ENCODE data around the gene ABCC9. TPM values are rescaled to one million over a fixed set of nuclear protein-coding genes. Genes with fewer than 3 reads are reported as not detected.
"Not testable (repeated sequence)": the region's sequence is repeated elsewhere in the genome, so short reads cannot be mapped to it uniquely, and the experiment has no call there.

ABCC9 gene
- total RNA-seq, 3 donors from 2014 or later, result 10.2 to 52.0 (median 27.5) TPM

- no peak overlapping the region for H3K27ac ChIP-seq
- H3K4me3 ChIP-seq, result no peak overlapping the region
- H3K27me3 ChIP-seq, result no peaks in the 10 kb centered on the region
- intact Hi-C loops (cut with DNase I; ENCODE audit: low total_unique reads), result no loop called here
- no peaks in the 10 kb centered on the region for H3K9me3 ChIP-seq
- no peaks in the 10 kb centered on the region for H3K4me1 ChIP-seq
- no peak for TF ChIP-seq POLR2A (IDR thresholded peaks at IDR 0.05)
- TF ChIP-seq CTCF (IDR thresholded peaks at IDR 0.05), result no peak
- TF ChIP-seq POLR2AphosphoS5 (IDR thresholded peaks at IDR 0.05), result no peak
- H3K36me3 ChIP-seq, result no peaks in the 10 kb centered on the region
- no peak for DNase-seq (ENCODE audit: low spot score in 2 of 2)
Measured at GRCh38 chr12:21788089-21788983, 152.9 kb downstream of the ABCC9 start.

- no peaks in the 10 kb centered on the region for H3K36me3 ChIP-seq
- H3K4me1 ChIP-seq, result no peaks in the 10 kb centered on the region
- DNase-seq (ENCODE audit: low spot score in 2 of 2), result no peak
- no peaks in the 10 kb centered on the region for H3K9me3 ChIP-seq
- H3K4me3 ChIP-seq, result no peak overlapping the region
- no peaks in the 10 kb centered on the region for H3K27me3 ChIP-seq
- intact Hi-C loops (cut with DNase I; ENCODE audit: low total_unique reads), result no loop called here
- TF ChIP-seq POLR2AphosphoS5 (IDR thresholded peaks at IDR 0.05), result no peak
- H3K27ac ChIP-seq, result no peak overlapping the region
Measured at GRCh38 chr12:21786041-21786531, 155.1 kb downstream of the ABCC9 start.

- H3K27me3 ChIP-seq; H3K36me3 ChIP-seq; intact Hi-C loops (cut with DNase I; ENCODE audit: low total_unique reads); H3K9me3 ChIP-seq; DNase-seq (ENCODE audit: low spot score in 2 of 2); H3K27ac ChIP-seq; H3K4me3 ChIP-seq; H3K4me1 ChIP-seq: not testable (repeated sequence)
Measured at GRCh38 chr12:21782723-21783122, 158.5 kb downstream of the ABCC9 start.

- Histone ChIP-seq H3K36me3 (no peaks in the 10 kb centered on the region), H3K27me3 (no peaks in the 10 kb centered on the region), H3K4me1 (no peaks in the 10 kb centered on the region), H3K4me3 (no peak overlapping the region), H3K9me3 (no peaks in the 10 kb centered on the region), H3K27ac (no peak overlapping the region)
- no peak for TF ChIP-seq POLR2A (IDR thresholded peaks at IDR 0.05)
- no peak for TF ChIP-seq POLR2AphosphoS5 (IDR thresholded peaks at IDR 0.05)
- TF ChIP-seq CTCF (IDR thresholded peaks at IDR 0.05), result no peak
- intact Hi-C loops (cut with DNase I; ENCODE audit: low total_unique reads), result no loop called here
- no peak for DNase-seq (ENCODE audit: low spot score in 2 of 2)
Measured at GRCh38 chr12:21780786-21781185, 160.4 kb downstream of the ABCC9 start.

- no peaks in the 10 kb centered on the region for H3K36me3 ChIP-seq
- DNase-seq (ENCODE audit: low spot score in 2 of 2), result no peak
- no peak overlapping the region for H3K4me3 ChIP-seq
- intact Hi-C loops (cut with DNase I; ENCODE audit: low total_unique reads), result no loop called here
- TF ChIP-seq CTCF (IDR thresholded peaks at IDR 0.05) (no peak), POLR2A (IDR thresholded peaks at IDR 0.05) (no peak), POLR2AphosphoS5 (IDR thresholded peaks at IDR 0.05) (no peak)
- H3K9me3 ChIP-seq, result no peaks in the 10 kb centered on the region
- no peaks in the 10 kb centered on the region for H3K4me1 ChIP-seq
- H3K27ac ChIP-seq, result peak overlapping the region in 1 of 2 donors; percentile 34
- H3K27me3 ChIP-seq, result no peaks in the 10 kb centered on the region
Measured at GRCh38 chr12:21776175-21776574, 165.1 kb downstream of the ABCC9 start.

- H3K27ac ChIP-seq, result peak overlapping the region; percentile 57 to 86
- no peaks in the 10 kb centered on the region for H3K9me3 ChIP-seq
- no peak for DNase-seq (ENCODE audit: low spot score in 2 of 2)
- no peaks in the 10 kb centered on the region for H3K4me1 ChIP-seq
- intact Hi-C loops (cut with DNase I; ENCODE audit: low total_unique reads), result no loop called here
- H3K36me3 ChIP-seq, result no peaks in the 10 kb centered on the region
- no peak for TF ChIP-seq CTCF (IDR thresholded peaks at IDR 0.05)
- H3K4me3 ChIP-seq, result peak overlapping the region; percentile 56 to 74 (median 57)
- H3K27me3 ChIP-seq, result no peaks in the 10 kb centered on the region
Measured at GRCh38 chr12:21775133-21775820, 165.9 kb downstream of the ABCC9 start.

Measured in breast epithelium (tissue), 4 donors.